IPS-NIHi7 (cell line): ENCODE measurements around the gene ERVFRD-1.
"Not testable (repeated sequence)": the region's sequence is repeated elsewhere in the genome, so short reads cannot be mapped to it uniquely, and the experiment has no call there.

Source experiments
- DNase-seq: peaks from one replicate; pipeline ENCODE4 v3.0.0; 2012; ENCODE audit warnings: mixed read lengths; ENCODE audit errors: extremely low spot score

The ERVFRD-1 gene

DNA sequence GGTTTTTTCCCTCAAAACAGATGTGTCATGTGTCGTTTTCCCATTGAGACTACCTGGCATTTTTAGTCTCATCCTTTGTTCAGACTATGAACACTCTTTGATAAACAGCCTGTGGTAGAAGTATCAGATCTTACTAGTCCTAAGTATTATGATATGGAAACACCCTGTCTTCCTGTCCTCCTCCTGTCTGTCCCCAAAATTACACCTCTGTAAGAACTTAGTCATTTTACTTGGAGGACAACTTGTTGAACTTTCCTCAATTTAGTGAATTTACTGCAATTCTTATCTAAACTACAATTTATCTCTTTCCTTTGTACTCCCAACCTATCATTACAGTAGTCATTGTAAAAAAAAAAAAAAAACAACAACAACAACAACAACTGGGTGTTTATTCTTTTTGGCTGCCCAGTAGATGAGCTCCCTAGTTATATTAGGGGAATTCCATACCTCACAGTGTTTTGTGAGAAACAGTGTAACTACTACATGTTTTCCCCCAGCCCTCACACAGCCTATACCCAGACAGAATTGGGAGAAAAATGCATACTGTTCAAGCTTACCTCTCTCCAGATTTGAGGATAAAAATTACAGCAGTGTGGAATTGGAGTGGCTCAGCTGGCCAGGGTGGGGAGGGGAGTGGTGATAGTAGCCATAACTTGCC, 18.5 kb upstream of the ERVFRD-1 start:
- DNase-seq = no peak

GRCh38 chr6:11128608-11129007, 17.1 kb upstream of the ERVFRD-1 start:
- no peak for DNase-seq

DNA sequence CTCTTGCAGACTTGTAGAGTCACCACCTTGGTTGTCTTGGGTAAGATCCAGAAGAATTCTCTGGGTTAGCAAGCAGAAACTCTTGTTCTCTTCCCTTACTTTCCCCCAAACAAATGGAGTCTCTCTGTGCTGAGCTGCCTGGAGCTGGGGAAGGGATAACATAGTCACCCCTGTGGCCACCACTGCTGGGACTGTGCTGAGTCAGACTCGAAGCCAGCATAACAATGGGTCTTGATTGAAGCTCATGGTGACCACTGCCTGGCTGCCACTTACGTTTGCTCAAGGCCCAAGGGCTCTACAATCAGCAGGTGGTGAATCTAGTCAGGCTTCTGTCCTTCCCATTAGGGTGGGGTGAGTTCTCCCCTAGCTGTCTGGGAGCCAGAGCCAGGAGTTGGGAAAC, 15.4 kb upstream of the ERVFRD-1 start:
- no peak for DNase-seq

DNA sequence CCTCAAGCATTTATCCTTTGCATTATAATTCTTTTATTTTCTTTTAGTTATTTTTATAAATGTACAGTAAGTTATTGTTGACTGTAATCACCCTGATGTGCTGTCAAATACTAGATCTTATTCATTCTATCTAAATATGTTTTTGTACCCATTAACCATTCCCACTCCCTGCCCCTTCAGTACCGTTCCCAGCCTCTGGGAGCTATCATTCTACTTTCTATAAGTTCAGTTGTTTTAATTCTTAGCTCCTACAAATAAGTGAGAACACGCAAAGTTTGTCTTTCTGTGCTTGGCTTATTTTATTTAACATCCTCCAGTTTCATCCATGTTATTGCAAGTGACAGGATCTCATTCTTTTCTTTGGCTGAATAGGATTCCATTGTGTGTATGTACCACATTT, 12.5 kb upstream of the ERVFRD-1 start:
- DNase-seq = no peak

DNA sequence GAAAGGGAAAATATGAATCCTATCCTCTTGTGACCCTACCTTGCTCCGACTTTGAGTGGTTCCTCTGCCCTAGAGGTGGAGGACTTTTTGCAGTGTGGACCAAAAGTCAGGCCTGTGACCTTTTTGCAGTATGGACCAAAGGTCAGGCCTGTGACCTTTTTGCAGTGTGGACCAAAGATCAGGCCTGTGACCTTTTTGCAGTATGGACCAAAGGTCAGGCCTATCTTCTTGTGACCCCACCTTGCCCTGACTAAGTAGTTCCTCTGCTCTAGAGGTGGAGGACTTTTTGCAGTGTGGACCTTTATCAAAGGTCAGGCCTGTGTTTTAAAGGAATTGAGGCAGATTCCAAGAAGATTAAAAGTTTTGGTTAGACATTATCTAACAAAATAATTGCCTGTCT, 10.9 kb upstream of the ERVFRD-1 start:
- DNase-seq = no peak

- no peak for DNase-seq
Observed at GRCh38 chr6:11121851-11122250, 10.3 kb upstream of the ERVFRD-1 start.

DNA sequence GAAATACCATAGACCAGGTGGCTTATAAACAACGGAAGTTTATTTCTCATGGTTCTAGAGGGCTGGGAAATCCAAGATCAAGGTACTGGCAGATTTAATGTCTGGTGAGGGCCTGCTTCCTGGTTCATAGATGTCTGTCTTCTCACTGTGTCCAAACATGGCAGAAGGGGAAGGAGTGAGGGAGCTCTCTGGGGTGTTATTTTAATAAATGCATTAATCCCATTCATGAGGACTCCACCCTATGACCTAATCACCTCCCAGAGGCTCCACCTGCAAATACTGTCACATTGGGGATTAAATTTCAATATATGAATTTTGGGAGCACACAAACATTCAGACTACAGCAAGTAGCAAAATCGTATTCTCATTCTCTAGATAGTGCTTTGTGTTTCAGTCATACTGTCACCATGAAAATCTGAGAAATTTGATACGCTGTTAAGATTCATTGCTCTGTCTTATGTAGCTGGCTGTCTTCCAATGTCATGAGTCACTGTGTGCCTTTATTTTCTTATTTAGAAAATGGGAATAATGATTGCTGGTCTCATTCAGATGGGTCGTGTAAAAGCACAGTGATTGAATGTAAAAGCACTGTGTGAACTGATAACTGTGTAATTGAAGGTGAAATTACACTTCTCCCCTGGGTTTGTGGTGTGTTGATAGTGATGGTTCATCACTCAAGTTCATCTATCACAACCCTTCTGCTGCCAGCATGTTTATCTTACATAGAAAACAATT, 8.9 kb upstream of the ERVFRD-1 start:
- no peak for DNase-seq

DNA sequence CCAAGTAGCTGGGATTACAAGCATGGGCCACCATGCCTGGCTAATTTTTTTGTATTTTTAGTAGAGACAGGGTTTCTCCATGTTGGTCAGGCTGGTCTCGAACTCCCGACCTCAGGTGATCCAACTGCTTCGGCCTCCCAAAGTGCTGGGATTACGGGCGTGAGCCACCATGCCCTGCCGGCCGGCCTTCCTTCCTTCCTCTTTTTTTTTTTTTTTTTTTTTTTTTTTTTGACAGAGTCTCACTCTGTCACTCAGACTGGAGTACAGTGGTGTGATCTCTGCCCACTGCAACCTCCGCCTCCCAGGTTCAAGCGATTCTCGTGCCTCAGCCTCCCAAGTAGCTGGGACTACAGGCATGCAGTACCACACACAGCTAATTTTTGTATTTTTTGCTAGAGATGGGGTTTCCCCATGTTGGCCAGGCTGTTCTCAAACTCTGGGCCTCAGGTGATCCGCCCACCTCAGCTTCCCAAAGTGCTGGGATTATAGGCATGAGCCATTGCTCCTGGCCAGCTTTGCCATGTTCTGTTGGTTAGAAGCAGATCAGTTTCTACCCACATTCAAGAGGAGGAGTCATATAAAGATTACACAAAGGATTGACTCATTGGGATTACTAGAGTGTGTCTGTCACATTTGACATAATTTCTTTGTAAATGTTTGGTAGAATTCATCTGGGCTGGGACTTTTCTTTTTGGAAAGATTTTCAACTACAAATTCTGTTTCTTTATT, 4.4 kb upstream of the ERVFRD-1 start:
- not testable (repeated sequence) for DNase-seq

DNA sequence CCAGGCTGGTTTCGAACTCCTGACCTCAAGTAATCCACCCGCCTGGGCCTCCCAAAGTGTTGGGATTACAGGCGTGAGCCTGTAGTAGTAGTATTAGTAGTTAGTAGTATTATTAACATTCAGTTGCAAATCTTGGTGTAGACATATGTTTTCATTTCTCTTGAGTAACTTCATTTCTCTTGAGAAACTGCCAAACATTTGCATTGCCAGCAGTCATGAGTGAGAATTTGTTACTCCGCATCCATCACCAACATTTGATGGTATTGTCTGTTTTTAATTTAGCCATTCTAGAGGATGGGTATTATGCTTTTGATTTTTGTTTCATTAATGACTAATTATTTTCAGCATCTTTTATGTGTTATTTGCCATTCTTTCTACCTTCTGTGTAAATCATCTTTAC, 1.5 kb upstream of the ERVFRD-1 start:
- no peak for DNase-seq

DNA sequence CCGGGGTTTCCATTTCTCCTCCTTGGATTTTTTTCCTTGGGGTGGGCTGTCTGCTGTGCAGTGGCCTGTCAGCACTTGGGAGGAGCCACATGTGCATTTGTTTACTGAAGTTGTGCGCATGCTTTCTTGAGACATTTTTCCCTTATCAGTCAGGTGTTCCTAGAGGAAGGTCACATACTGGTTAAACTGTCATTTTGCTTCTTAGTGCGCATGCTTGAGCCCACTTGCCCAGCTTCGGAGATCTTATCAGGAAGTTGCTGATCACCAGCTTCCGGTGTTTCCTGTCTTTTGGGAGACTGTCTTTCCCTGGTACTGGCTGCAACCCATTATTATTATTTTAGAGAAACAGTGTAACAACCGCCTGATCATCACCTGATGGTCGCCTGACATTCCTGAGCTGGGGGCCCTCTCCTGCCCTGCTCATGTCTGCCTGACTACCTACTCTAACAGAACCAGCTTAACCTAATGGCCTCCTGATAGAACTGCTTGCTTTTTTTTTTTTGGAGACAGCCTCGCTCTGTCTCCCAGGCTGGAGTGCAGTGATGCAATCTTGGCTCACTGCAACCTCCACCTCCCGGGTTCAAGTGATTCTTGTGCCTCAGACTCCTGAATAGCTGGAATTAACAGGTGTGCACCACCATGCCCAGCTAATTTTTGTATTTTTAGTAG, 378 bp upstream of the ERVFRD-1 start:
- DNase-seq = no peak

- DNase-seq = no peak
Observed at GRCh38 chr6:11108726-11109125, 2.8 kb downstream of the ERVFRD-1 start.

- no peak for DNase-seq
Observed at GRCh38 chr6:11103065-11103464, 8.5 kb downstream of the ERVFRD-1 start.

DNA sequence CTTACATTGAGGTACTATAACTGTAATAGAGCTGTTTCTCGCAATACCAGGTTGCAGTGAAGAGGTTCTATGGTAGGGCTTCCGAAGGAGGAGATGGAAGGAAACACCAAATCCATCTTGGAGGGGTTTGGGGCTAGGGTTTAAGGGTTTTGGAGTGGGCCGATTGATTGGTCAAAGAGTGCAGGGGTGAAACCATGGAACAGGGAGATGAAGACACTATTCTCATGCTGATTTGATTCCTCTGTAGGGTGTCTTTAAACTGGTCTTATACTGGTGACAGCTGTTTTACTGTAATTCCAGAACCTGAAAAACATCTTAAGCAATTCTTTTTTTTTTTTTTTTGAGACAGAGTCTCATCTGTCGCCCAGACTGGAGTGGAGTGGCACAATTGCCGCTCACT, 10.1 kb downstream of the ERVFRD-1 start:
- no peak for DNase-seq

DNA sequence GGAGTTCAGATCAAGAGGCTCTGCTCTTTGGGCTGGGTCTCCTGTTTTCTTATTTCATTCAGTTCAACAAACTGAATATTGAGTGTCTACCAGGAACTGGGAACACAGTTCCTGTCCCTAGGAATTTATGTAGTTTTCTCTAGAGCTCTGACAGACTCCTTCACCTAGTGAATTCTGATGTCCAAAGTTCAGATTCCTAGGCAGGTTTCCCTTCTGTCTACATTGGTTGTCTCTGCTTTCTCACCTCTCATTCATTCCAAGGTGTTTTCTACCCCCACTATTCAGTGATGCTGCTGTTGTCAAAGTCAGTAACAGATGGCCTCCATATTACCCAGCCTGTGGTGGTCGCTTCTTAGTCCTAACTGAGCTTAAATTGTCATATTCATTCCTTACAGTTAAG, 13.5 kb downstream of the ERVFRD-1 start:
- no peak for DNase-seq

GRCh38 chr6:11097476-11097875, 14.0 kb downstream of the ERVFRD-1 start:
- no peak for DNase-seq

DNA sequence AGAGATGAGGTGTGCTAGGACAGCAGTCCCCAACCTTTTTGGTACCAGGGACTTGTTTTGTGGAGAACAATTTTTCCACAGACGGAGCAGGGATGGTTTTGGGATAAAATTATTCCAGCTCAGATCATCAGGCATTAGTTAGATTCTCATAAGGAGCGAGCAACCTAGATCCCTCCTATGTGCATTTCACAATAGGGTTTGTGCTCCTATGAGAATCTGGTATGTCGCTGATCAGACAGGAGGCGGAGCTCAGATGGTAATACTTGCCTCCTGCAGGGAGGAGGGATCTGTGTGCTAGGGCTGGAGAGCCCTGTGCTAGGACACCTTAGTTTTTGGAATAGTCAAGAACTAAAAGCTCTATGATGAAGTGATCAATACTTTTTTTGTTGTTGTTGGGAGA, 15.4 kb downstream of the ERVFRD-1 start:
- peak; percentile 36 for DNase-seq

- DNase-seq = no peak
Observed at GRCh38 chr6:11094941-11095340, 16.6 kb downstream of the ERVFRD-1 start.

DNA sequence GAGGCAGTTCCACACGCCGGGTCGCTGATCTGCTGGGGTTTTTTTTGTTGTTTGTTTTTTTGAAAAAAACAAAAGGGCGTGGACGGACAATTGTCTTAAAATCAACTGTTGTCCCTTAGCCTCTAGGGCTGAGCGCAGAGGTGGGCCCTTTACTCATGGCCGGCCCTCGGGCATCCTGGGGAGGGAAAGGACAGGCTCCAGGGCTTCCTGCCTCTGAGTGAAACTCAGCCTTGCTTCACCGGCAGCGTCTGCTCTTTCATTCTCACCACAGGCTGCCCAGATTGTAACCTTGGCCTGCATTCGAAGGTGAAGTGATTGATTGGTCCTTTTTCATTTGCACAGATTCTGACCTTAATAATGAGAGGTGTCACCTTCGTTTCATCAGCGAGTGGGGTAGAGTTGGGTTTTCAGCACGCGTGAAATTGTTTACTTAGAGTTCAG, 17.1 kb downstream of the ERVFRD-1 start:
- DNase-seq = peak; percentile 72

- DNase-seq = peak; percentile 97
Observed at GRCh38 chr6:11093626-11094410, 17.7 kb downstream of the ERVFRD-1 start, which contains the start of gene SMIM13. SMIM13 (plus strand) TSS chr6:11093834; CDS start chr6:11094314, 480 bp downstream.

- DNase-seq = no peak
Observed at GRCh38 chr6:11093376-11093625, 18.2 kb downstream of the ERVFRD-1 start.

DNA sequence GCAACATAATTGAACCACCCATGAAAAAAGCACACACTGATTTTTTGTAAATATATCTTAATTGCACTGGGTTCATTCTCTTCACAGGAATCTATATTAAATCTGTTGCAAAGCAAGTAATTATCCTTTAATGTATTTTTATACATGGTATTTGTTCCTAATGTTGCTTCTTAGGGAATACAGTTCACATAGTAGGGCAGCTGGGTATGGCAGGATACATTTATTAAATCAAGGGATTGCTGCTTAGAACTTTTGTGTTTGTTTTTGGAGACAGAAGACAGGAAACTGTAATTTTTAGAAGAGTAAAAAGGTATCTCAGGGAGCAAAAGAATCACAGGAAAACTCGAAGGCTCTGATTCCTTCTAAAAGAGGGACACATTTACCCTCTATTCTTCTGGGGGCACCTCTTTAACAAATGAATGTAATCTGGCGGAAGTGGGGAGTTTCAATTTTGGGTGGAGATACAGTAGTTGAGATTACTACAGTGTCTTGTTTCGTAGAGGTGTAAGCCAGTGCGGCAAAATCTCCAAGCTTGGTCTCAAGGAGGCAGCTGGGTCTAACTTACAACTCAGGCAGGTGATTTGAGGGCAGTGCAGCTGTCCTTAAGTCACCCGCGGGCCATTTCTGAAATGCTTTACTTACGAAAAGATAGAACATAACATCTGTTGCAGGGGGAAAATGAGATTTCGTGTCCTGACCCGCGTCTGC, 18.7 kb downstream of the ERVFRD-1 start:
- DNase-seq = peak; percentile 31
